GM23248 (cell line): ENCODE data around the gene TRIM43B.

ENCODE experiments used
- EZH2 ChIP-seq: fragments of 200-600 bp; sonication (generic); IDR thresholded peaks from 2 replicates; pipeline ENCODE4 v1.6.1; 2018; ENCODE audit warnings: antibody characterized with exemption, mild to moderate bottlenecking; ENCODE audit not compliant: insufficient read depth, poor library complexity, severe bottlenecking
- EZH2phosphoT487 ChIP-seq: fragments of 200-600 bp; sonication (generic); IDR thresholded peaks from 2 replicates; pipeline ENCODE4 v1.6.1; 2018; ENCODE audit warnings: antibody characterized with exemption, moderate library complexity, mild to moderate bottlenecking, low read depth; ENCODE audit not compliant: insufficient read depth

DNA sequence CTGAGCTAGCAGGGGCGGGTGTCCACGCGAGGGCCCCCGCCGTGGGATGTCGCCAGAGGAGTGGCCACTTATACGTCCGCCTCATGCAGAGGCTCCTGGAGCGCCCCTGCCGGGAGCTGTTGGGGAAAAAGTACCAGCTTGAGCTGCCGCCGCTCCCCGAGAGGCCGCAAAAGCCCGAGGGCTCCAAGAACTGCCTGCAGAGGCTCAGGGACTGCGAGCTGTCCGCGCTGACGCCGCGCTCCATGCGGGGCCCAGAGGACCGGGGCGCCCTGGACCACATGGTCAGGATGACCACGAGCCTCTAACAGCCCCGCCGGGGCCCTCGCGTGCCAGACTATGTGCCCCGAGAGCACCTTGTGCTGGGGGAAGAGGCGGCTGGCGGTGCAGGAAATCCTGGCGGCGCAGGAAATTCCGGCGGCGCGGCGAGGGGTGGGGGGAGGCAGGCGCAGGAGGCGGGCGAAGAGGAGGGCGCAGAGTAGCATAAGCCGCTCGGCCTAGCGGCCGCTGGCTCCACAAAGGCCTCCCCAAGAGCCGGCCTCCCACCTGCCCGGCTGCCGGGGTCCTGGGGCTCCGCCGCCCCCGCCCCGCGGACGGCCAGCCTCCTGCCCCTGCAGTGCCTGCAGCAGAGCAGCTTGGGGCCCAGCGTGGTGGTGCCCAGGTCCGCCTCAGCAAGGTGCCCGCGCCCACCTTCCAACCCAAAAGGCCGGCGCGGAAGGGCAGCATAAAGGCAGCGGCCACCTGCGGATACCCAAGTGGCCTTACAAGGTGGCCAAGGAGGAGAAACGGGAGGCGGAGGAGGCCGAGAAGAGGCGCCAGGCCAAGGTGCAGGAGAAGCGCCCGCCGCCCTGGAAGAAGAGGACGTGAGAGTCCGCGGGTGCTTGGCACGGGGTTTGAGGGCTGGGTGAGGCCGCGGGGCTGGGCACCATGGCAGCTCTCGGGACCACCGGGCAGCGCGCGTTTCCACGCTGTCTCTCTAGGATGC lies 42.1 kb upstream of the TRIM43B start:
- TF ChIP-seq EZH2phosphoT487 (no peak), EZH2 (no peak)
